Measurements from ENCODE around the gene TBC1D8.

- TF ChIP-seq CTCF (IDR thresholded peaks at IDR 0.05) (no peak), EZH2 (IDR thresholded peaks at IDR 0.05) (no peak)
These were observed 35.9 kb upstream of the TBC1D8 start for GRCh38 chr2:101187131-101187530.

Data from neural progenitor cell (in vitro differentiated cells).